Stomach (tissue), 4 donors: ENCODE results near the gene LYL1.

Source experiments
- CTCF ChIP-seq, 7 experiments: fragments of 450-650 bp in 4 of 7; fragments of 200-600 bp in 3 of 7; sonication (generic) in 3 of 7; IDR thresholded peaks; one replicate each; pipeline ENCODE4 v1.5.1; 2016 to 2019; ENCODE audit warnings: antibody characterized with exemption in 7 of 7, control low read depth in 2 of 7, mild to moderate bottlenecking in 1 of 7
- POLR2AphosphoS5 ChIP-seq, 3 donors: sonication (generic); formaldehyde crosslinking; IDR thresholded peaks; one replicate each; pipeline ENCODE4 v1.6.1; 2016; ENCODE audit warnings: antibody characterized with exemption in 3 of 3

- TF ChIP-seq CTCF (IDR thresholded peaks at IDR 0.05) (no peak), POLR2AphosphoS5 (IDR thresholded peaks at IDR 0.05) (no peak)
These were observed 36.4 kb downstream of the LYL1 start for GRCh38 chr19:13066226-13066625.
